IPS-18a (cell line): ENCODE data around the gene SOCS3.
A peak's percentile ranks its signal among the peaks of the same experiment; 100 is the strongest.

Experiments
- H3K27ac ChIP-seq: one replicate; pipeline ENCODE4 v1.5.1; 2013; ENCODE audit warnings: low read length
- H3K27me3 ChIP-seq: one replicate; pipeline ENCODE4 v1.6.1; 2013; ENCODE audit warnings: mild to moderate bottlenecking, low read length; ENCODE audit not compliant: control insufficient read depth, insufficient read depth
- H3K36me3 ChIP-seq: one replicate; pipeline ENCODE4 v1.6.1; 2013; ENCODE audit warnings: low read depth, low read length; ENCODE audit not compliant: control insufficient read depth
- H3K4me1 ChIP-seq: one replicate; pipeline ENCODE4 v1.6.1; 2013; ENCODE audit warnings: low read depth, low read length; ENCODE audit not compliant: control insufficient read depth
- H3K4me3 ChIP-seq: one replicate; pipeline ENCODE4 v1.5.1; 2013; ENCODE audit warnings: low read length
- H3K9ac ChIP-seq: one replicate; pipeline ENCODE4 v1.6.1; 2013; ENCODE audit warnings: mild to moderate bottlenecking, low read length, moderate library complexity
- H3K9me3 ChIP-seq: one replicate; pipeline ENCODE4 v1.6.1; 2013; ENCODE audit warnings: low read depth, low read length; ENCODE audit not compliant: control insufficient read depth

The SOCS3 gene

DNA sequence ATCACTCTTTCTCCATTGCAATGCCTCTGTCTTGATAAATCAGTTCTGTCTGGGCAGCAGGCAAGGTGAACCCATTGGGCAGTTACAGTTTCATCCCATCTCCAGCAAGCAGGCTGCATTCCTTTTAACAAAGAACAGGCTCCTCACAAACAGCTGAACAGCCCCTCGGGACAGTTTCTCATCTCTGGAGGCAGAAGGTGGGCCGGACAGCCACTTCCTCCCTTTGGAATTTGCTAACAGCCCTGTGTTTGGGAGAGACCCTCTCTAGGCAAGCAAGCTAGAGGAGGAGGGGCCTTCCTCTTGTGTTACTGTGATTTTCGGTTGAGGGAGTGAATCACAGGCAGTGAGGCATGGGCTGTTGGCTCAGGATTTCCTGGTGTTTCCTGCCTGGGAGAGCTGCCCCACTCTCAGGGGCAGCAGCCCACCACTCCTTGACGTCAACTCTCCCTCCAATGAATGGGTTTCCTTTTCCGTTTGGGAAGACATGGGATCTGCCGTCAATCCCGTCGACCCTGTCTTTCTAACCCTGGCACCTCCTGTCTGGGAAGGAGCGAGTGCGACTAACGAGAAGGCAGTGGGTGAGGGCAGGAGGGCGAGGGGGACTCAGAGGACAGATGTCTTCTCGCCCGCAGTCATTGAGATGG, 14.9 kb upstream of the SOCS3 start:
- Histone ChIP-seq H3K4me3 (peak overlapping the region; percentile 48), H3K36me3 (no peaks in the 10 kb centered on the region), H3K27me3 (no peaks in the 10 kb centered on the region), H3K9ac (peak overlapping the region; percentile 66), H3K27ac (peak overlapping the region; percentile 90), H3K4me1 (peaks cover 43% of the 10 kb centered on the region), H3K9me3 (no peaks in the 10 kb centered on the region)

DNA sequence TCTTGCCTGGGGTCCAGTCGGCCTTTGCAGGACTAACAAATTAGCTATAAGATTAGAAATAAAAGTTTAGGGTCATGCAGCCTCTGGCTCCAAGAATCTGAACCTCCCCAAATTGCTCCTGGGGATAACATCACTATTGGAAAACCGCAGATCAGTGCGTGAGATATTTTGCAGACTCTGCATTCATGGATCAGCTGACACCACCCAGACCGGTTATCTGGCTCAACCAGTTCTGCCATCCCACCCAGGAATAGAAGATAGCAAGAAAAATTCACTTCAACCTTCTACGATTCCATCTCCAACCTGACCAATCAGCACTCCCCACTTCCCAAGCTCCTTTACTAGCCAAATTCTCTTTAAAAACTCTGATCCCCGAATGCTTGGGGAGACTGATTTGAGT, 14.3 kb upstream of the SOCS3 start:
- H3K36me3 ChIP-seq, result no peaks in the 10 kb centered on the region
- no peaks in the 10 kb centered on the region for H3K9me3 ChIP-seq
- peak overlapping the region; percentile 66 for H3K9ac ChIP-seq
- H3K27me3 ChIP-seq, result no peaks in the 10 kb centered on the region
- peak overlapping the region; percentile 90 for H3K27ac ChIP-seq
- peaks cover 45% of the 10 kb centered on the region for H3K4me1 ChIP-seq
- H3K4me3 ChIP-seq, result peak overlapping the region; percentile 21

- Histone ChIP-seq H3K9ac (no peak overlapping the region), H3K9me3 (no peaks in the 10 kb centered on the region), H3K4me1 (peaks cover 47% of the 10 kb centered on the region), H3K4me3 (no peak overlapping the region), H3K36me3 (no peaks in the 10 kb centered on the region), H3K27ac (no peak overlapping the region), H3K27me3 (no peaks in the 10 kb centered on the region)
These were observed 13.0 kb upstream of the SOCS3 start for GRCh38 chr17:78372841-78373240.

- no peaks in the 10 kb centered on the region for H3K36me3 ChIP-seq
- no peaks in the 10 kb centered on the region for H3K9me3 ChIP-seq
- no peak overlapping the region for H3K4me3 ChIP-seq
- H3K27me3 ChIP-seq, result no peaks in the 10 kb centered on the region
- H3K9ac ChIP-seq, result no peak overlapping the region
- no peak overlapping the region for H3K27ac ChIP-seq
- H3K4me1 ChIP-seq, result peaks cover 60% of the 10 kb centered on the region
These were observed 11.2 kb upstream of the SOCS3 start for GRCh38 chr17:78371056-78371455.

DNA sequence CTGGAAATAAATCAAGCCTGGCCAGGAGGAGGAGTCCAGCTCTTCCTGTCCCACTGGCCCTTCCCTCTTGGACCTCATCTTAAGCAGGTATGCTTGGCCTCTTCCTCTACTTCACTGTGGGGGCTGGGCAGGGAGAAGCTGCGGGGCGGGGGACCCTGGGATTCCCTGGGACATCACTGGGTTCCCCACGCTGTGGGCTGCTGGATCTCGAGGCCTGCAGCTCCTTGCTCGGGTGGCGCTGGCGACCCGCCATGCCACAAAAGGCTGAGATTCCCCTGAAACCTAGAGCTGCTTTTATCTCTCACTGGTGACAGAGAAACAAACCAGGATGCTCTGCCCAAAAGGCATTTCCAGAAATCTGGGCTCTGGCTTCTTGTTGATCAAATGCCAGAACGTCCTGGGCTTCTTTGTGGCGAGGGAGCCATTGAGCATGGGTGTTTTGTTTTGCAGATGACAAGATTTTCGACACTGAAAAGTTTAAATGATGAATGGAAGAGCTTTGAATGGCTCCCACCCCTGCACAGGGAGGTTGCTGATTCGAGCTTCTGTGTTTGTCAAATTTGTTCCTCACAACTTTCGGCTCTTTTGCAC, 10.0 kb upstream of the SOCS3 start:
- no peaks in the 10 kb centered on the region for H3K27me3 ChIP-seq
- peak overlapping the region; percentile 33 for H3K27ac ChIP-seq
- no peaks in the 10 kb centered on the region for H3K36me3 ChIP-seq
- no peak overlapping the region for H3K9ac ChIP-seq
- peaks cover 58% of the 10 kb centered on the region for H3K4me1 ChIP-seq
- H3K9me3 ChIP-seq, result no peaks in the 10 kb centered on the region
- H3K4me3 ChIP-seq, result no peak overlapping the region

- Histone ChIP-seq H3K9me3 (no peaks in the 10 kb centered on the region), H3K27ac (no peak overlapping the region), H3K36me3 (no peaks in the 10 kb centered on the region), H3K4me1 (peaks cover 58% of the 10 kb centered on the region), H3K9ac (no peak overlapping the region), H3K27me3 (no peaks in the 10 kb centered on the region), H3K4me3 (no peak overlapping the region)
These were observed 9.1 kb upstream of the SOCS3 start for GRCh38 chr17:78368854-78369495.

GRCh38 chr17:78368348-78368747, 8.5 kb upstream of the SOCS3 start:
- H3K4me1 ChIP-seq, result peaks cover 53% of the 10 kb centered on the region
- no peak overlapping the region for H3K27ac ChIP-seq

DNA sequence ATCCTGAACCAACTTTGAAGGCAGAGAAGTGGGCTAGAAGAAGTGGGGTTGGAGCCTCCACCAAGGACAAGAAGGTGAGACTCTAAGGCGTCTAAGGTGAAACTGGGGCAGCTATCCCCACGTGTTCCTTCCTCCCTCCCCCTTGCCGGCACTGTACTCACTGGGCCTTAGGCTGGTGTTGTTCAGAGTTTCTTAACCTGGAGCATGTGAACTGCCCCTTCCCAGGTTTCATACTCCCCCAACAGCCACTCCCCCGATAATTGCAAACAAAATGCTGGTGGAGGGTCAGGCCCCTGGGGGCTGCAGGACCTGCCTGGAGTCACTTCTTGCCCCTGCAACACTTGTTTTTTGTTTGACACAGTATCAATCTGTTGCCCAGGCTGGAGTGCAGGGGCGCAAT, 7.3 kb upstream of the SOCS3 start:
- Histone ChIP-seq H3K27ac (no peak overlapping the region), H3K9me3 (no peaks in the 10 kb centered on the region), H3K4me1 (peaks cover 55% of the 10 kb centered on the region), H3K9ac (no peak overlapping the region), H3K27me3 (no peaks in the 10 kb centered on the region), H3K4me3 (no peak overlapping the region), H3K36me3 (no peaks in the 10 kb centered on the region)

More at GRCh38 chr17:78368348-78368747, 8.5 kb upstream of the SOCS3 start:
- Histone ChIP-seq H3K9ac (no peak overlapping the region), H3K36me3 (no peaks in the 10 kb centered on the region), H3K27me3 (no peaks in the 10 kb centered on the region), H3K9me3 (no peaks in the 10 kb centered on the region), H3K4me3 (no peak overlapping the region)

GRCh38 chr17:78366109-78366848, 6.4 kb upstream of the SOCS3 start:
- peaks cover 58% of the 10 kb centered on the region for H3K4me1 ChIP-seq
- peak overlapping the region; percentile 83 for H3K27ac ChIP-seq

DNA sequence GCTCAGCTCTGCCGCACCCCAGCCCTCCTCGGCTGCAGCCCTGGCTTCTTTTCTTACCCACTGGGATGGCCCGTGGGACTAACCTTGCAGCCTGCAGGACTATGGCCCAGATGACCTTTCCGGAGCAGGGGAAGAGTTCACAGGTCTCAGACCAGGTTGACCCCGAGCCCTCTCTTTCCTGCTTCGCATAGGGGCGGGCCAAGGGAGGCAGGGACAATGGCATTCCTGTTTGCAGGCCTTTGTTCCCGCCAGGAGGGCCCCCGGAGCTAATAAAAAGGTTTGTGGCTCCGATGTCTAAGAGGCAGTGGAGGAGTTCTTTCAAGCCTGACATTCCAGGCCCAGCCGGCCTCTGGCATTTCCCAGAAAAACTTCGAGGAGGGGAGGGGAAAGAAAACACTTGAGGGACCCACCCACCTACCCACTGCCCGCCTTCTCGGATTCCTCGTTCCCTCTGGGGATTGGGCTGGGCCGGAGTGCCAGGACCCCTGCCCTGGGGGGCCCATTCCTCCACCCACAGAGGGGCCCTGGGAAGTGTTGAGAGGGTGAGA, 5.8 kb upstream of the SOCS3 start:
- H3K27ac ChIP-seq, result peak overlapping the region; percentile 83
- no peaks in the 10 kb centered on the region for H3K9me3 ChIP-seq
- no peaks in the 10 kb centered on the region for H3K27me3 ChIP-seq
- peak overlapping the region; percentile 37 for H3K9ac ChIP-seq
- peaks cover 61% of the 10 kb centered on the region for H3K4me1 ChIP-seq
- H3K36me3 ChIP-seq, result no peaks in the 10 kb centered on the region
- peak overlapping the region; percentile 32 for H3K4me3 ChIP-seq

More at GRCh38 chr17:78366109-78366848, 6.4 kb upstream of the SOCS3 start:
- no peaks in the 10 kb centered on the region for H3K36me3 ChIP-seq
- H3K9ac ChIP-seq, result peak overlapping the region; percentile 37
- H3K27me3 ChIP-seq, result no peaks in the 10 kb centered on the region
- H3K9me3 ChIP-seq, result no peaks in the 10 kb centered on the region
- H3K4me3 ChIP-seq, result peak overlapping the region; percentile 32
